ENCODE data around the gene KCNJ9.
A peak's percentile ranks its signal among the peaks of the same experiment; 100 is the strongest.

KCNJ9 gene

DNA sequence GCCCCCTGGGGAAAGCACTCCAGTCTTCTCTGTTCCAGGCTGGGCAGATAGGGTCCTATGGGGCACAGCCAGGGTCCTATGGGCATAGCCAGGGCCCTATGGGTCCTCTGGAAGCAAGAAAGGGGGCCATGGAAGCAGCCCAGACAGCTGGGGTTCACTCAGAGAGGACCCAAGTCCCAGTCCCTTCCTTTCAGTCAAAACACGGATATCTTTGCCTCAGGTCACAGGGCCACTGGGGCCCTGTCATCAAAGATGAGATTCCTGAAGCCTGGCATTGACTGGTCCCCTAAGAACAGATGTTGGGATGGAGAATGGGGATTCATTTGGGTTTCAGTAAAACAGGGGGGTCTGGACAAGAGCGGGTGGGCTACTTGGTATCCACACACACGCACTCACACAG, 8.5 kb downstream of the KCNJ9 start:
- DNase-seq: no peak

DNA sequence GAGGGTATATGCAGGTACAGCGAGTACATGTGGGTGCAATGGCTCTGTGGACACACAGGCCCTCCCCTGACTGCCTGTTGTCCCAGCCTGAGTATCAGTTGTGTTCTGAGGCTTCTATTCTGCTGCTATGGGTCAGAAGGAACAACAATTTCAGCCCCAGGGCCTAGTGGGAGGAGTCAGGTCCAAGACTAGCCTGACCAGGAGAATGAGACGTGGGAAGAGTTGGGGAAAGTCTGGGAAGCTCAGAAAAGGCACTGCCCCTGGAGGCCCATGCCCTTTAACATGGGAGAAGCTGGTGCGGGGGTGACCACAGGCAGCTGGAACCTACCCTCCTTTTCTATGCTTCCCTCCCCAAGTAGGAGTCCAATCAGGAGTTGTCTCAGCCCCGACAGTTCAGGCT, 9.4 kb downstream of the KCNJ9 start:
- no peak for DNase-seq

- no peak for DNase-seq
Measured at GRCh38 chr1:160091666-160092223, 10.4 kb downstream of the KCNJ9 start.

DNA sequence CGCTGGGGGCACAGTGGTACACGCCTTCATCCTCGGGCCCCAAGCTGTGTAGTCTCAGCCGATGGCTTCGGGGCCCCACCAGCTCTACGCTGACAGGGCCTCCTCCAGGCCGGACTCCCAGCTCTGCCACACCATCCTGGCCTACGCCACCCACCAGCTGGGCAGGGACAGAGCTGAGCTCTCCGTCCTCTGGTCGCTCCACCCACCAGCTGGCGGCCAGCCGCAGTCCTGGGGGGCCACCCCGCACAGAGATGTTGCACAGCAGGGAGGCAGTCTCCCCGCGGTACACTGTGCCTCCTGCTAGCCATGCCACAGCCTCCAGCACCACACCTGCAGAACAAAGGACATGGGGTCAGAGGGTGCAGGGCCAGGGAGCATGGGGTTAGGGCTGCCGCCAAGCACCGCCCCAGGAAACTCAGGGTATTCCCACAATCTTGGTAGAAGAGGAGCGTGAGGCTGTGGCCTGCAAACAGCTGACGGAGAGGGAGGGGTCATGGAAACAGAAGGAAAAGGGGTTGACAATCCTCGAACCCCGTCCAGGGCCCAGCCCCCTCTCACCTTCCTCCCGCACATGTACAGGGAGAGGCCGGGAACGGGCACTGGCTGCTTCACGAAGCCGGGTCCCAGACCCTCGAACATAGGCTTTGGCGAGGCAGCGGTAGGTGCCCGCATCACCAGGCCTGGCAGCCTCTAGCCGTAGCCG, 11.2 kb downstream of the KCNJ9 start:
- DNase-seq: no peak

DNA sequence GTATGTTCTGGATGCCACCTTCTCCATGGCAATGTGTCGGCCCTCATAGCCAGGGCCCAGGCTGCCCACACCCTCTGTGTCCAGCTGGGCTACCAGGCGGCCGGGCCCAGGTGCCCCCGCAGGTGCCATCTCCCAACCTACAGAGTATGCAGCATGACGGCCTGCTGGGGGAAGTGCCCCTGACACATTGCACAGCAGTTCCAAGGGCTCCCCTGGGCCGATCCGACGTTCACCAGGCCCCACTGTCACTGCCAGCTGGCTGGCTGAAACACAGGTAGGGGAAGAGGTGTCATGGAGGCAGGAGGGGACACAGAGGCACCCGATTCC, 11.7 kb downstream of the KCNJ9 start:
- no peak for DNase-seq

DNA sequence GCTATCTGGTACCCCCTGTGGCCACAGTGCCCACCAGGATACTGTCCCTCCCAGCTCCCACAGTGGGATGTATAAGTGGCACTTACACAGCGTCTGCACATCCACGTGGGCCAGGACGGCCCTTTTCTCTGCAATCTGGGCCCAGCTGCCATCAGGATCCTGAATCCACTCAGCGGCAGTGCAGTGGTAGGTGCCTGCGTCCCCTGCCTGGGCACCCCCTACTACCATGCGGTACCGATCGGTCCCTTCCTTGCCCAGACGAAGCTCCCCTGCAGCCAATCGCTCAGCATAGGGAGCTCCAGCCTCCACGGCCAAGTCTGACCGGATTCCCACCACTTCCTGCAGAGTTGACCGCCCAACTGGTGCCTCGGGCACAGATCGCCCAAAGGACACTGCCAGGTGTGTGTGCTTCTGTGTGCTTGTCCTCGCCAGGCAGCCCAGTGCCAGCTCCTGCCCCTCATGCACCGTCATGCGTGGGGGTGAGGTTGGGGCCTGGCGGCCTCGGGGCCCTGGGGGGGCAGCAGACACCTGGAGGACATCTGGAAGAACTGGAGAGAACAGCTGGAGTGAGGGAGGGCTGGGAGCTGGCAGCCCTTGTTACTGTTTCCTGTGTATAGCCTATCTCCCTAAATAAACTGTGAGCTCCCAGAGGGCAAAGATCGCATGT, 12.4 kb downstream of the KCNJ9 start:
- DNase-seq: no peak

GRCh38 chr1:160094291-160094625, 12.9 kb downstream of the KCNJ9 start:
- no peak for DNase-seq

DNA sequence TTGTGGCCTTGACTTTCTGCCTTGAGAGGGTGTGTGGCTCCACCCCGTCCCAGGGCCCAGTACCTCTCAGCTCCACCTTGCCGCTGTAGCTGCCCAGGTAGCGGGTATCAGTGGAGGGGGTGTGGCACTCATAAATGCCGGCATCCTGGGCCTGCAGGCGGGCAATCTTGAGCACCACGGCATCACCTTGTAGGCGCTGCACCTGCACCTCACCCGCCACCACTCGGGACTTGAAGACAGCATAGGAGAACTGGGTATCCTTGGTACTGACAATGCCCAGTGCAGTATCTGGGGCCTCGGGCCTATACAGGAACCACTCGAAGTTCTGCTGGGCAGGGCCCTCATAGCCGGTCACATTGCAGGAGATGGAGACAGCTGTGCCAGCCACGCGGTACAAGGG, 13.5 kb downstream of the KCNJ9 start:
- no peak for DNase-seq

- no peak for DNase-seq
Measured at GRCh38 chr1:160095382-160096105, 14.2 kb downstream of the KCNJ9 start.

GRCh38 chr1:160096274-160097116, 15.2 kb downstream of the KCNJ9 start:
- DNase-seq: peak; percentile 40

DNA sequence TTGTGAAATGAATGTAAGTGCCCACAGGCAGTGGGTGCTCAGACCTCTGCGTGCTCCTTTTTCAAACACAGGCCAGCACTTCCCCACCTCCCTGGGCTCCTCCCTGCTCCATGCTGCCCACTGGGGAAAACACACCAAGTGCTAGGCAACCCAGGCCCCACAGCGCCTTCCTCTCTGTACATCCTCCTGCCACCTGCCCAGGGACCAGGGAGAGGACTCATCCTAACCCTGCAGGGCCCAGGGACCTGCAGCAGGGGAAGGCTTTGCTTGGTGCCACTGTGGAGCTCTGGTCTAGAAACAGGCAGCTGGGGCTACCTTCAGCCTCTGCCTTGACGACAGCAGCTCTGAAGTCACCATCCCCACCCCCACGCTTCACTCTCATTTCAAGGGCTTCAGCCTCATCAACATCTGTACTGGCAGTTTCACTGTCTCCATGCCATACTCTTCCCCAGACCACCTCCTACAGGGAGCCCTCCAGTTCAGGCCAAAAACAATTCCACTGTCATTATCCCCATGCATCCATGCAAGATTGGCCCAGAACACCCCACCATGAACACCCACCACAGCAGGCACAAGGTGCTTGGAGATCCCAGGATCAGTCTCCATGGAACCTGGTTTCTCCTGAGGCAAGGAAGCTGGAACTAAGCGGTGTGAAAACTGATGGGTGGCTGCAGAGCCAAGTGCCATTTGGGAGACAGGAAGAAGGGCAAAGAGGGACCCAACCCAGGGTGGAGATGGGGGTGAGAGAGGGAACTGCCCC, 16.0 kb downstream of the KCNJ9 start:
- DNase-seq: no peak

DNA sequence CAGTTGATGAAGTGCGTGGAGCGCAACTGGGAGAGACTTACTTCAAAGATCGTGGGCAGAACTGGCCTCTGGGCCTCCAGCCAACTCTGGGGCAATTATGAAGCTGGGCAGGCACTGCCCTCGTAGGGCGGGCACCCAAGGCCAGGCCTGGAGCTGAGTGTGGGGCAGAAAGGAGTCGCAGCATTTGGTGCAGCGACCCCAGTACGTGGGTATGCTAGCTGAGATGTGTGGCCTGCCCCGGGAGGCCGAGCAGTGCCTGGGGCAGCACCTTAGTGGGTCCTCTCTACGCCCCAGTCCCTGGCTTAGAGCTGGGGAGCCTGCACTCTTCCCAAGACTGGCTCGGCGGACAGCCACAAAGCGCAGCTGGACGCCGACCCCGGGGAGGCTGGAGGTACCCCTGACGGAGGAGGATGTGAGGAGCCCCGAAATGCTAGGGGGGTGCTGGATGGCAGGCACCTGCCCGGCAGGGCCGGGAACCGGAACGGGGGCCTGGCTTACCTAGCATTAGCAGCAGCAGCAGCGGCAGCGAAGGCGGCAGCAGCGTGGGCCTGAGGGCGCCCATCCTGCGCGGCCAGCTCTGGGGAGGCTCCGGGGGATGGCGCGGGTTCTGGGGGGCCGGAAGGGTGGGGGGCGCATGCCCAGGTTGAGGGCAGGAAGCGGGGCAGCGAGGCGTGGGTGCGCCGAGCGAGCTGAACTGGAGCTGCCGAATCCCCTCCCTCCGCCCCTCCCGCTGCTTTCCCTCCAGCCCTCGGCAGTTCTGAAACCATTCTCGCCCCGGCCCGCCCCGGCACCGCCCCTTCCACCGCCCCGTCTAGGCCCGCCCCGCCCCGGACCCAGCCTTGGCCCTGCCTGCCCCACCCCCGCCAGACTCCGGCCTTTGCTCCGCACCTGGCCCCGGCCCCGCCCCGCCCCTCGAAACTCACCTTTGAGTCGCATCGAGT, 16.8 kb downstream of the KCNJ9 start, which contains the start of gene IGSF8:
TSS of gene IGSF8 (minus strand) at position 709 of the 941 bp plus-strand sequence. CDS start at position 562, 147 bp downstream.
- DNase-seq: peak; percentile 91

DNA sequence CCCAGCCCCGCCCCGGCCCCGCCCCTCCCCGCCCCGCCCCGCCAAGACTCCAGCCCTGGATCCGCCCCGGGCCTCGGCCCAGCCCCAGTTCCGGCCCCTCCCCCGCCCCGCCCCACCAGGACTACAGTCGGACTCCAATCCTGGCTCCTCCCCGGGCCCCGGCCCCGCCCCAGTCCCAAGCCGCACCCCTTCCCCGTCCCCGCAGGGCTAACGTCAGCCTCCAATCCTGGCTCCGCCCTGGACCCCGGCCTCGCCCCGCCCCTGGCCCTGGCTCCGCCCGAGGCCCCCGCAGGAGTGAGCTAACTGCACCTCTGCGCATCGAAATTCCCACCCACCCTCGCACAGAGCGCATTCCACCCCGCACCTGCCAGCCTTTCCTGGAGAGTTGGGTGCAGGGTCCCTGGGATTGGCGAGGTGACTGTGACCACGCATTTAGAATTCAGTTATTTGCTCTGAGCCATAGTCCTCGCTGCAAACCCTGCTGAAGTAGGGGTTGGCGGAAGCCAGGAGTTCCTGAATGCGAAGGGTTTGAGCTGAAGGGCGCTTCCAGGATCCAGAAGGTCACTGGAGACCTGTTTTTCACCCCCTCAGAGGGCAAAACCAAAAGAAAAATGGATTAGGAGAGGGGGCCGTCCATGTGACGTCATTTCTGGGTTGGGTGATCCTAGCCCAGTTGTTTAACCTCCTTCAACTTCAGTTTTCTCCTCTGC, 17.7 kb downstream of the KCNJ9 start:
- DNase-seq: peak; percentile 97

DNA sequence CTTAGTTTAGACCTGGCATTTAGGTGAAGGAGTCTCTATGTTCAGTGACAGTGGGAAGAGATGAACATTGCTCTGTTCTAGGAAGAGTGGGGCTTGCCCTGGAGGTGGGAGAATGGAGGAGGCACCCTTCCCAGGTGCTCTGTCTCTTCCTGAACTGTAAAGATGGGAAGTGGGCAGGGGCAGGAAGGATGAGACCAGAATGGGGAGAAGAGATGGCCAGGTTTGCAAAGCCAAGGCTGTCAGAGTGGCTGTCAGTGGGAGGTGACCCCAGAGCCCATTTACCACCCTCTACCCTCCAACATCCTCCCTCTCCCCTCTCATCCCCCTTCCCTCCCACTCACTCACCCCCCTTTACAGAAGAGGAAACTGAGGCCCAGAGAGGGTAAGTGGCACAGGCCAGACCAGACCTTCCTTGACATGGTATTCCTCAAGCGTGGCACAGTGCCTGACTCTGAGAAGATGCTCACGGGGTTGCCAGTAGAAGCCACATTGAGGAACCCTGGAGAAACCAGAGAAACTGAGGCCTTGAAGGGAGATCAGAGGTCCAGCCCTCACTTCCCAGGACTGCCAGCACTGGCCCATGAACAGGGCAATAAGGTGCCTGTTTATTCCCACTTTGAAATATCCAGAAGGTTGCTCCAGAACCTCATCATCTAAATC, 18.5 kb downstream of the KCNJ9 start:
- no peak for DNase-seq

GRCh38 chr1:160101037-160101716, 19.8 kb downstream of the KCNJ9 start:
- peak; percentile 83 for DNase-seq

DNA sequence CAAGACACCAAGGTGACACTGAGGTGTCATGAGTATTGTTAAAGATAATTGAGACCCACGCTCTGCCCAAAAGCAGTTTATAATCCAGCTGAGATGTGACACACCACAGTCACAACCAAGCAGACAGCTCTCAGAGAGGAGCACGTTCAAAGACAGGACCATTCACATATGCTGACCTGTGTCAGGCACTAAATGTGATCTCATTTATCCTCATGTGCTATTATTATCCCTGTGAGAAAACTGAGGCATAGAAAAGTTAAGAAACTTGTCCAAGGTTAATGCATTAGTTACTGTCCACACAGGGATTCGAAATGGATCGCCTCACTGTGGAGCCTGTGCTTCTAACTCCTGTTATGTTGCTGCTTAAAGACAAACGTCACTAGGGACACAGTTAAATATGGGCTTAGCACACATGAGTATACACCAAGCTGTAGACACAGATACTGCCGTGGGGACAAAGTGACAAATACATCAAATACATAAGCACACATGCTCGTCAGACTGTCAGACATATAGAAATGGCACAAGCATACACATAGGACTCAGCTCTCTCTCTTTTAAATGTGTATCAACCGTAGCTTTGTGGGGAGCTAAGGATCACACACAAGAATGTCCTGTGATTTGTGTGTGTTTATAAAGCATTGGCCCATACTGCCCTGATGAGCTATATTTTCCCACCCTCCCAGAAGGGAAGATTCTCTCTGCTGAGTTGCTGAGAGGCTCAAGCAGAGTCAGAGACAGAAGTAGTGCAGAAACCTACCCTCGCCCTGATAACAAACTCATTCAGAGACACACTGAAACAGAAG, 20.6 kb downstream of the KCNJ9 start:
- no peak for DNase-seq

- no peak for DNase-seq
Measured at GRCh38 chr1:160103658-160104408, 22.5 kb downstream of the KCNJ9 start.
